Measurements from ENCODE around the gene FAM72A.
"Not testable (repeated sequence)": the region's sequence is repeated elsewhere in the genome, so short reads cannot be mapped to it uniquely, and the experiment has no call there.

The FAM72A gene

GRCh38 chr1:206167350-206168029 is 35.1 kb downstream of the FAM72A start:
- not testable (repeated sequence) for DNase-seq

GRCh38 chr1:206145771-206146290 is 56.8 kb downstream of the FAM72A start:
- DNase-seq = no peak

GRCh38 chr1:206144605-206145004 is 58.0 kb downstream of the FAM72A start:
- no peak for DNase-seq

GRCh38 chr1:206143537-206144172 is 59.0 kb downstream of the FAM72A start:
- DNase-seq = no peak

- DNase-seq = no peak
Observed at GRCh38 chr1:206142770-206143169, 59.9 kb downstream of the FAM72A start.

- no peak for DNase-seq
Observed at GRCh38 chr1:206142011-206142410, 60.6 kb downstream of the FAM72A start.

GRCh38 chr1:206136241-206136640 is 66.4 kb downstream of the FAM72A start:
- DNase-seq = no peak
